ENCODE data around the gene MBOAT1.

MBOAT1 gene

GRCh38 chr6:20116792-20117191 is 95.5 kb downstream of the MBOAT1 start:
- POLR2A ChIA-PET: no interaction called here
- no peak for DNase-seq (ENCODE audit: extremely low spot score)
- CTCF ChIA-PET: interaction anchor here (0.7 to 2.3 kb wide), 7 partner anchors 10 to 109 kb away, joined by 3 to 8 read pairs (median 4); no protein-coding TSS in a partner anchor
- TF ChIP-seq CTCF (IDR thresholded peaks at IDR 0.05; ENCODE audit: control extremely low read depth, extremely low read depth, low read depth, missing control alignments): no peak

GRCh38 chr6:20115246-20115980 is 96.9 kb downstream of the MBOAT1 start:
- POLR2A ChIA-PET: no interaction called here
- no peak for DNase-seq (ENCODE audit: extremely low spot score)
- CTCF ChIA-PET: interaction anchor here (0.7 to 2.3 kb wide), 9 partner anchors 8 to 87 kb away, joined by 3 to 14 read pairs (median 4); no protein-coding TSS in a partner anchor
- no peak for TF ChIP-seq CTCF (IDR thresholded peaks at IDR 0.05; ENCODE audit: control extremely low read depth, extremely low read depth, low read depth, missing control alignments)

- ChIA-PET POLR2A (no interaction called here), CTCF (interaction anchor here (2.1 kb wide), 1 partner anchor 13 kb away, joined by 14 read pairs; no protein-coding TSS in a partner anchor)
Measured at GRCh38 chr6:20113649-20114224, 98.5 kb downstream of the MBOAT1 start.

GRCh38 chr6:20112841-20113240 is 99.4 kb downstream of the MBOAT1 start:
- no peak for TF ChIP-seq CTCF (IDR thresholded peaks at IDR 0.05; ENCODE audit: control extremely low read depth, extremely low read depth, low read depth, missing control alignments)
- POLR2A ChIA-PET: no interaction called here
- DNase-seq (ENCODE audit: extremely low spot score): no peak
- CTCF ChIA-PET: interaction anchor here (1.6 to 4.8 kb wide), 2 partner anchors 13 to 57 kb away, joined by 3 to 52 read pairs; no protein-coding TSS in a partner anchor

More at GRCh38 chr6:20113649-20114224, 98.5 kb downstream of the MBOAT1 start:
- DNase-seq (ENCODE audit: extremely low spot score): no peak
- TF ChIP-seq CTCF (IDR thresholded peaks at IDR 0.05; ENCODE audit: control extremely low read depth, extremely low read depth, low read depth, missing control alignments): no peak

GRCh38 chr6:20112241-20112640 is 100.0 kb downstream of the MBOAT1 start:
- ChIA-PET POLR2A (no interaction called here), CTCF (interaction anchor here (1.6 to 4.8 kb wide), 2 partner anchors 13 to 56 kb away, joined by 3 to 52 read pairs; no protein-coding TSS in a partner anchor)
- TF ChIP-seq CTCF (IDR thresholded peaks at IDR 0.05; ENCODE audit: control extremely low read depth, extremely low read depth, low read depth, missing control alignments): no peak
- DNase-seq (ENCODE audit: extremely low spot score): no peak

GRCh38 chr6:20110478-20110877 is 101.8 kb downstream of the MBOAT1 start:
- DNase-seq (ENCODE audit: extremely low spot score): no peak
- CTCF ChIA-PET: interaction anchor here (1.3 to 4.8 kb wide), 3 partner anchors 12 to 20 kb away, joined by 4 to 52 read pairs (median 6); no protein-coding TSS in a partner anchor
- POLR2A ChIA-PET: no interaction called here
- TF ChIP-seq CTCF (IDR thresholded peaks at IDR 0.05; ENCODE audit: control extremely low read depth, extremely low read depth, low read depth, missing control alignments): no peak
